Trophoblast cell (in vitro differentiated cells and primary cell): Measurements from ENCODE around the gene BAZ1B.
"Not testable (repeated sequence)": the region's sequence is repeated elsewhere in the genome, so short reads cannot be mapped to it uniquely, and the experiment has no call there.

Experiments
- DNase-seq, 2 donors: peaks; one replicate each; pipeline ENCODE4 v3.0.0-alpha.2; 2016
- H2AFZ ChIP-seq: 2 replicates; pipeline ENCODE4 v1.6.1; 2013; ENCODE audit warnings: low read length, moderate library complexity, mild to moderate bottlenecking; ENCODE audit not compliant: insufficient read depth, poor library complexity
- H2AK5ac ChIP-seq: 2 replicates; pipeline ENCODE4 v1.6.1; 2013; ENCODE audit warnings: mild to moderate bottlenecking, low read length
- H2BK120ac ChIP-seq: 2 replicates; pipeline ENCODE4 v1.6.1; 2013; ENCODE audit warnings: low read length, mild to moderate bottlenecking, moderate library complexity; ENCODE audit not compliant: insufficient read depth, poor library complexity
- H2BK12ac ChIP-seq: 2 replicates; pipeline ENCODE4 v1.6.1; 2013; ENCODE audit warnings: mild to moderate bottlenecking, low read length, moderate library complexity
- H2BK5ac ChIP-seq: 2 replicates; pipeline ENCODE4 v1.6.1; 2013; ENCODE audit warnings: low read length, low read depth, moderate library complexity, mild to moderate bottlenecking; ENCODE audit not compliant: poor library complexity
- H3K14ac ChIP-seq: 2 replicates; pipeline ENCODE4 v1.6.1; 2013; ENCODE audit warnings: mild to moderate bottlenecking, low read length
- H3K18ac ChIP-seq: 2 replicates; pipeline ENCODE4 v1.6.1; 2013; ENCODE audit warnings: mild to moderate bottlenecking, low read length
- H3K23ac ChIP-seq: 2 replicates; pipeline ENCODE4 v1.6.1; 2013; ENCODE audit warnings: low read length
- H3K27ac ChIP-seq: 2 replicates; pipeline ENCODE4 v1.5.1; 2013; ENCODE audit warnings: low read depth, mild to moderate bottlenecking, inconsistent platforms, low read length, moderate library complexity
- H3K27me3 ChIP-seq: 2 replicates; pipeline ENCODE4 v1.6.1; 2013; ENCODE audit warnings: inconsistent platforms, mild to moderate bottlenecking, low read length, moderate library complexity; ENCODE audit not compliant: insufficient read depth
- H3K36me3 ChIP-seq, 2 experiments: 1 replicate in 1 of 2; 2 replicates in 1 of 2; pipeline ENCODE4 v1.6.1; 2013; ENCODE audit warnings: low read length in 2 of 2, mild to moderate bottlenecking in 2 of 2, moderate library complexity in 1 of 2; ENCODE audit not compliant: insufficient read depth in 2 of 2, control insufficient read depth in 1 of 2
- H3K4ac ChIP-seq: 2 replicates; pipeline ENCODE4 v1.6.1; 2013; ENCODE audit warnings: low read depth, mild to moderate bottlenecking, low read length, moderate library complexity
- H3K4me1 ChIP-seq, 2 experiments: 1 replicate in 1 of 2; 2 replicates in 1 of 2; pipeline ENCODE4 v1.6.1; 2013; ENCODE audit warnings: low read length in 2 of 2, mild to moderate bottlenecking in 2 of 2, moderate library complexity in 1 of 2; ENCODE audit not compliant: insufficient read depth in 2 of 2, control insufficient read depth in 1 of 2
- H3K4me2 ChIP-seq: 2 replicates; pipeline ENCODE4 v1.6.1; 2013; ENCODE audit warnings: inconsistent platforms, mild to moderate bottlenecking, low read length, moderate library complexity
- H3K4me3 ChIP-seq: 2 replicates; pipeline ENCODE4 v1.5.1; 2013; ENCODE audit warnings: mild to moderate bottlenecking, low read depth, low read length, inconsistent platforms
- H3K79me1 ChIP-seq: one replicate; pipeline ENCODE4 v1.6.1; 2013; ENCODE audit warnings: low read length
- H3K79me2 ChIP-seq: 2 replicates; pipeline ENCODE4 v1.6.1; 2013; ENCODE audit warnings: low read length, mild to moderate bottlenecking; ENCODE audit not compliant: control insufficient read depth, insufficient read depth, poor library complexity
- H3K9ac ChIP-seq: 2 replicates; pipeline ENCODE4 v1.6.1; 2013; ENCODE audit warnings: mild to moderate bottlenecking, low read length
- H3K9me3 ChIP-seq: 2 replicates; pipeline ENCODE4 v1.6.1; 2013; ENCODE audit warnings: low read depth, mild to moderate bottlenecking, control low read depth, inconsistent platforms, low read length; ENCODE audit not compliant: insufficient read depth
- H4K12ac ChIP-seq: 2 replicates; pipeline ENCODE4 v1.6.1; 2013; ENCODE audit warnings: low read depth, mild to moderate bottlenecking, low read length, moderate library complexity
- H4K8ac ChIP-seq: 2 replicates; pipeline ENCODE4 v1.6.1; 2013; ENCODE audit warnings: low read depth, mild to moderate bottlenecking, low read length, moderate library complexity
- H4K91ac ChIP-seq: one replicate; pipeline ENCODE4 v1.6.1; 2013; ENCODE audit warnings: low read depth, mild to moderate bottlenecking, low read length, moderate library complexity
- WGBS: extraction: QIAGEN DNeasy Blood & Tissue Kit; methylation state at CpG from one replicate; pipeline ENCODE4 v1.1.7; 2013; ENCODE audit warnings: missing lambda C conversion rate; ENCODE audit not compliant: insufficient read length, insufficient coverage; ENCODE audit errors: extremely low coverage; 5-methylcytosine and 5-hydroxymethylcytosine counted together

The BAZ1B gene

DNA sequence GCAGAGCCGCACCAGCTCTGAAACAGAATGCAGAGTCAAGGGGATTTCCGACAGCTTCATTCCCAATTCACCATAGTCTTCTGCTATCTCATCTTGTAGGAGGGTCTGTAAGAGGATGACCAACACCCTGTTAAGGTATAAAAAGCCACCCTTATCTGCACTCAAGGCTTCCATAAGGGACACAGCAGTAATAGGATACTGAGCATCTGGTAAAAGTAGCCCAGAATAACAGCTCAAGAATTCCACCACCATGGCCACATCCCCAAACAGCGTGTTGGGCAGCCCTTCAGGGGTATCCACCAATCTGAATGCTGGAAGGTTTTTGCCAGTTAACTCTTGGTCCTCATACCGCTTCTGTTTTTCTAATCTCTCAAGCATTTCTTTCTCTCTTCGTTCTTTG is 44.7 kb downstream of the BAZ1B start:
- H4K91ac ChIP-seq = no peak overlapping the region
- H3K79me2 ChIP-seq = no peaks in the 10 kb centered on the region
- H2AK5ac ChIP-seq = no peak overlapping the region
- H3K27ac ChIP-seq = no peak overlapping the region
- H3K4ac ChIP-seq = no peak overlapping the region
- no peak overlapping the region for H3K9ac ChIP-seq
- no peak overlapping the region for H4K8ac ChIP-seq
- H3K23ac ChIP-seq = no peak overlapping the region
- no peaks in the 10 kb centered on the region for H3K79me1 ChIP-seq
- no peak overlapping the region for H3K18ac ChIP-seq
- no peak overlapping the region for H3K14ac ChIP-seq
- no peak overlapping the region for H2AFZ ChIP-seq
- H4K12ac ChIP-seq = no peak overlapping the region
- no peak overlapping the region for H2BK120ac ChIP-seq
- no CpG with 5 or more reads among the region's 5 CpGs for WGBS
- H3K4me3 ChIP-seq = no peak overlapping the region
- no peak overlapping the region for H2BK12ac ChIP-seq
- no peak for DNase-seq
- H3K36me3 ChIP-seq = peaks cover 28 to 33% of the 10 kb centered on the region in 2 experiments
- H2BK5ac ChIP-seq = no peak overlapping the region
- H3K4me1 ChIP-seq = no peaks in the 10 kb centered on the region
- H3K4me2 ChIP-seq = no peak overlapping the region
- no peaks in the 10 kb centered on the region for H3K27me3 ChIP-seq
- no peaks in the 10 kb centered on the region for H3K9me3 ChIP-seq

DNA sequence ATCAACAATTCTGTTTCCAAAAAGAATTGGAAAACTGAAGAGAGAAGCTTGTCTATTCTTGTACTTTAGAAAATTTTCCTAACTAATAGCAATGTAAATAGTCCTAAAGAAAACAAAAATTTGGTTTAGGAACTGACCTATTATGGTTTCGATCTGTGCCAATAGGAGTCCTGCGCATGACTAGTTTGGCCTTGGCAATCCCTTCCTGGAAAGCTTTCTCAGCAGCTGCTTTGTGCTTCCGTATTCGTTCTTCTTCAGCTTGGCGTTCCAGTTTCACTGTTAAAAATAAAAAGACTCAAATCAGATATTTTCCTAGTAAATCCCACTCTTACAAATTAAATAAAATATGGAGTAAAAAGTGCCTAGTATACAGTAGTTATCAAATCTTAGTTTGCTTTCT is 51.9 kb downstream of the BAZ1B start:
- H3K79me2 ChIP-seq = no peaks in the 10 kb centered on the region
- H2AK5ac ChIP-seq = no peak overlapping the region
- no peak overlapping the region for H4K12ac ChIP-seq
- H3K4me1 ChIP-seq = no peaks in the 10 kb centered on the region
- H4K8ac ChIP-seq = no peak overlapping the region
- no peak overlapping the region for H3K18ac ChIP-seq
- no peak overlapping the region for H3K4me2 ChIP-seq
- no peak overlapping the region for H3K9ac ChIP-seq
- H2BK5ac ChIP-seq = no peak overlapping the region
- no peak overlapping the region for H3K4me3 ChIP-seq
- H3K9me3 ChIP-seq = no peaks in the 10 kb centered on the region
- H3K23ac ChIP-seq = no peak overlapping the region
- H3K27ac ChIP-seq = no peak overlapping the region
- peaks cover 27 to 34% of the 10 kb centered on the region in 2 experiments for H3K36me3 ChIP-seq
- WGBS = no CpG with 5 or more reads among the region's 5 CpGs
- H3K79me1 ChIP-seq = no peaks in the 10 kb centered on the region
- no peaks in the 10 kb centered on the region for H3K27me3 ChIP-seq
- no peak overlapping the region for H3K14ac ChIP-seq
- no peak overlapping the region for H2BK12ac ChIP-seq
- DNase-seq = no peak
- no peak overlapping the region for H4K91ac ChIP-seq
- no peak overlapping the region for H2BK120ac ChIP-seq
- H2AFZ ChIP-seq = no peak overlapping the region
- no peak overlapping the region for H3K4ac ChIP-seq

DNA sequence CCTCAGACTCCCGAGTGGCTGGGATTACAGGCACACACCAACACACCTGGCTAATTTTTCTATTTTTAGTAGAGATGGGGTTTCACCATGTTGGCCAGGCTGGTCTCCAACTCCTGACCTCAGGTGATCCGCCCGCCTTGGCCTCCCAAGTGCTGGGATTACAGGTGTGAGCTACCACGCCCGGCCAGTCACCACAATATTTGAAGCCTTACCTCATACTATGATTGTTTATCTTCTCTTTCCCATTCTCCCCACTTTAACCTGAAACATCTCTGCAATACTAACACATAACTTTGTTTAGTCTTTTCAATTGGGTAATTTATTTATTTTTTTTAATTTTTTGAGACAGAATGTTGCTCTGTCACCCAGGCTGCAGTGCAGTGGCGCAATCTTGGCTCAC is 55.0 kb downstream of the BAZ1B start:
- not testable (repeated sequence) for H2BK12ac ChIP-seq, H4K12ac ChIP-seq, H3K79me1 ChIP-seq, H3K4me3 ChIP-seq, H4K8ac ChIP-seq, H3K18ac ChIP-seq, H3K4ac ChIP-seq, H4K91ac ChIP-seq, H3K9ac ChIP-seq, H3K79me2 ChIP-seq, H3K23ac ChIP-seq, H2AK5ac ChIP-seq, H3K27me3 ChIP-seq, H2BK5ac ChIP-seq, H3K27ac ChIP-seq, H2AFZ ChIP-seq, H3K4me2 ChIP-seq, H3K9me3 ChIP-seq, H3K14ac ChIP-seq, H2BK120ac ChIP-seq, H3K4me1 ChIP-seq
- peaks cover 29 to 47% of the 10 kb centered on the region in 2 experiments for H3K36me3 ChIP-seq
- peak; percentile 59 to 68 for DNase-seq
- no CpG with 5 or more reads among the region's 6 CpGs for WGBS

DNA sequence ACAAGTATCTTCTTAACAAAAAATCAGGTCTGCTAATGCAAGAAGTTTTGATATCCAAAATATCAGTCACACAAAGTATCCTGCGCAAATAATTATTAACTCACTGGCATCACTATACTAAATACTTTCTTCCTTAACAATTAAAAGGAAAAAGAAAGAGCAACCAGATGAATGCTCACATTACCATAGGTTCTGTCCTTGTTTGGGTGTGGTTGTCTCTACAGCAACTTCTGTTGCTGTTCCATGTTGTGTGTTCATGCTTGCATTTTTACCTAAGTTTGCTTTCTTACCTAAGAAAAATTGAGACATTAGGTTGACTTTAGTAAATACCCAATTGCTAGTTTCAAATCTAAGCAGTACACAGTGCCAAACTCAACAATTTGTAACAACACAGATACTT is 56.0 kb downstream of the BAZ1B start:
- no peak overlapping the region for H3K18ac ChIP-seq
- no peak overlapping the region for H3K4me2 ChIP-seq
- H3K79me1 ChIP-seq = no peaks in the 10 kb centered on the region
- H3K9ac ChIP-seq = no peak overlapping the region
- H3K4me1 ChIP-seq = no peaks in the 10 kb centered on the region
- H3K27me3 ChIP-seq = no peaks in the 10 kb centered on the region
- no peak overlapping the region for H2BK5ac ChIP-seq
- no peak overlapping the region for H2AK5ac ChIP-seq
- no peak overlapping the region for H4K91ac ChIP-seq
- no peak for DNase-seq
- no peak overlapping the region for H3K14ac ChIP-seq
- H3K4ac ChIP-seq = no peak overlapping the region
- H3K79me2 ChIP-seq = no peaks in the 10 kb centered on the region
- H3K36me3 ChIP-seq = peaks cover 33 to 52% of the 10 kb centered on the region in 2 experiments
- H4K8ac ChIP-seq = no peak overlapping the region
- WGBS = no CpG with 5 or more reads among the region's 1 CpG
- no peak overlapping the region for H2AFZ ChIP-seq
- H3K9me3 ChIP-seq = no peaks in the 10 kb centered on the region
- H2BK120ac ChIP-seq = no peak overlapping the region
- H2BK12ac ChIP-seq = no peak overlapping the region
- no peak overlapping the region for H3K27ac ChIP-seq
- no peak overlapping the region for H3K4me3 ChIP-seq
- H4K12ac ChIP-seq = no peak overlapping the region
- H3K23ac ChIP-seq = no peak overlapping the region
